AG04450 (cell line): ENCODE measurements around the gene PLAC1. TPM values are rescaled to one million over a fixed set of nuclear protein-coding genes. Genes with fewer than 3 reads are reported as not detected.
A peak's percentile ranks its signal among the peaks of the same experiment; 100 is the strongest.

Experiments
- CTCF ChIA-PET: fragments of 300-600, 350-600 bp; formaldehyde crosslinking; extraction: SDS; loops from one replicate; lab custom pipeline; 2022; ENCODE audit warnings: antibody characterized with exemption, inconsistent platforms; lab: Charles Lee
- POLR2A ChIA-PET: fragments of 350-600 bp; formaldehyde crosslinking; extraction: SDS; loops from one replicate; lab custom pipeline; 2021; ENCODE audit warnings: antibody characterized with exemption, inconsistent platforms; lab: Yijun Ruan, JAX
- DNase-seq: peaks from one replicate; pipeline ENCODE4 v3.0.0-alpha.2; 2011; ENCODE audit warnings: low read depth, low spot score
- H3K27ac ChIP-seq: one replicate; pipeline ENCODE4 v1.5.1; 2012; ENCODE audit warnings: low read depth, low read length, control low read depth
- H3K27me3 ChIP-seq: one replicate; pipeline ENCODE4 v1.6.0; 2012; ENCODE audit warnings: low read length; ENCODE audit not compliant: control insufficient read depth, insufficient read depth
- H3K4me3 ChIP-seq: 2 replicates; pipeline ENCODE4 v1.5.1; 2011; ENCODE audit warnings: mild to moderate bottlenecking, low read depth, low read length, control low read depth
- H3K9me3 ChIP-seq: 2 replicates; pipeline ENCODE4 v1.5.1; 2012; ENCODE audit warnings: low read length; ENCODE audit not compliant: control insufficient read depth, insufficient read depth
- polyA plus RNA-seq: library from polyadenylated mRNA; depleted of rRNA; stranded (reverse); fragments of >200 nt; gene quantifications from 2 replicates; pipeline ENCODE4 v1.2.3, GENCODE V29; 2011
- TF ChIP-seq, protein P1 (sequence below): IDR thresholded peaks from 2 replicates; pipeline ENCODE4 v1.5.1; 2011; ENCODE audit warnings: low read depth, low read length, control low read depth, inconsistent platforms

PLAC1 gene
- polyA plus RNA-seq, 1 experiment = 2.4 TPM

DNA sequence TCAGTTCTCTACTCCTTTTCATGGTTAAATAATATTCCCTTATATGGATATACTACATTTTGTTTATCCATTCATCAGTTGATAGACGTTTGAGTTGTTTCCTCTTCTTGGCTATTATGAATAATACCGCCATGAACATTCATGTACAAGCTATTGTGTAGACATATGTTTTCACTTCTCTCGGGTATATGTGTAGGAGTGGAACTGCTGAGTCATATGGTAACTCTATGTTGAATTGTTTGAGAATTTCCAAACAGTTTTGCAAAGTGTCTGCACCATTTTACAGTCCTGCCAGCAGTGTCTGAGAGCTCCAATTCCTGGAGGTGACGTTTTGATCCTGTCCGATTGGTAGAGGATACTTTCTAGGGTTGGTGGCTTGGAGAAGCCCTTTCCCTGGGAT lies 23.6 kb downstream of the PLAC1 start:
- TF ChIP-seq, protein P1, sequence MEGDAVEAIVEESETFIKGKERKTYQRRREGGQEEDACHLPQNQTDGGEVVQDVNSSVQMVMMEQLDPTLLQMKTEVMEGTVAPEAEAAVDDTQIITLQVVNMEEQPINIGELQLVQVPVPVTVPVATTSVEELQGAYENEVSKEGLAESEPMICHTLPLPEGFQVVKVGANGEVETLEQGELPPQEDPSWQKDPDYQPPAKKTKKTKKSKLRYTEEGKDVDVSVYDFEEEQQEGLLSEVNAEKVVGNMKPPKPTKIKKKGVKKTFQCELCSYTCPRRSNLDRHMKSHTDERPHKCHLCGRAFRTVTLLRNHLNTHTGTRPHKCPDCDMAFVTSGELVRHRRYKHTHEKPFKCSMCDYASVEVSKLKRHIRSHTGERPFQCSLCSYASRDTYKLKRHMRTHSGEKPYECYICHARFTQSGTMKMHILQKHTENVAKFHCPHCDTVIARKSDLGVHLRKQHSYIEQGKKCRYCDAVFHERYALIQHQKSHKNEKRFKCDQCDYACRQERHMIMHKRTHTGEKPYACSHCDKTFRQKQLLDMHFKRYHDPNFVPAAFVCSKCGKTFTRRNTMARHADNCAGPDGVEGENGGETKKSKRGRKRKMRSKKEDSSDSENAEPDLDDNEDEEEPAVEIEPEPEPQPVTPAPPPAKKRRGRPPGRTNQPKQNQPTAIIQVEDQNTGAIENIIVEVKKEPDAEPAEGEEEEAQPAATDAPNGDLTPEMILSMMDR = no peak
- no peak overlapping the region for H3K4me3 ChIP-seq
- CTCF ChIA-PET = interaction anchor here (0.6 to 1.5 kb wide), 3 partner anchors 31 to 148 kb away, joined by 3 to 4 read pairs (median 4); no protein-coding TSS in a partner anchor
- no peaks in the 10 kb centered on the region for H3K9me3 ChIP-seq
- POLR2A ChIA-PET = interaction anchor here (1.2 to 1.5 kb wide), 3 partner anchors 13 to 36 kb away, joined by 3 to 4 read pairs (median 4); no protein-coding TSS in a partner anchor
- peak overlapping the region; percentile 52 for H3K27ac ChIP-seq
- no peak for DNase-seq
- H3K27me3 ChIP-seq = no peaks in the 10 kb centered on the region

DNA sequence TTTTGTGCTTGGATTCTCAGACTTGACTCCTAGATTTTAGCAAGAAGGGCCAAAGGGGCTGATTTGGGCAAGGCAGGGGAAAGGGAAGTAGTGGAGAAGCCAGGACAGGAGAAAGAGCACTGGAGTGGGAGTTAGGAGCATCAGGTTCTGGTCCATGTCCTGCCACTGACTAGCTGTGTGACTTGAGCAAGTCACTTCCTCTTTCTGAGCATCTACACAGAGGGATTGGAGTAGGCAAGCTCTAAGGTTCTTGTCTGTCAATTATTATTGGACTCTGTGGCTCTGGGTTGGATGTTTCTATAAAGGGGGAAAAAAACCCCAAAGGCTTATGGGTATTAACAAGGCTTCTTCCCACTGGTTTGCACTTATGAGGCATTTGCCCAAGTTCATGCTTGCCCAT lies 24.4 kb downstream of the PLAC1 start:
- H3K9me3 ChIP-seq = no peaks in the 10 kb centered on the region
- H3K4me3 ChIP-seq = no peak overlapping the region
- no peak for DNase-seq
- no peaks in the 10 kb centered on the region for H3K27me3 ChIP-seq
- ChIA-PET CTCF (interaction anchor here (1.3 to 2.6 kb wide), 2 partner anchors 30 to 149 kb away, joined by 3 to 7 read pairs; no protein-coding TSS in a partner anchor), POLR2A (interaction anchor here (1.5 kb wide), 1 partner anchor 12 kb away, joined by 4 read pairs; no protein-coding TSS in a partner anchor)
- TF ChIP-seq, protein P1 = no peak
- H3K27ac ChIP-seq = no peak overlapping the region

DNA sequence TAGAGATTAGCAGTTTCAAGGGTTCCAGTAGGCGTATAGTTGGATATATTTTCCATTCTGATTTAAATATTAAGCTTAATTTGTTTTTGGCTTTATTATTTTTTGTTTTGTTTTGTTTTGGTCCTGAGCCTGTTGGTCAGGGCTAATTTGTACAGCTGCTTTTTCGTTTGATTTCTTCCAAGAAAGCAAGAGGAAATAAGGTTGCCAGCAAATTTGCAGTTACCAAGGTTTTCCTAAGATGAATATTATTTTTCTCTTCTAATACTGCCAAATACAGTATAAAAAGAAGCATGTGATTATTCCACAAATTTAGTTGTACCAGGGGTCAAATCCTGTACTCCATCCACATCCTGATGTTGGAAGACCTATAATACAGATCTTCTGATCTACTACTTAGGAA lies 24.9 kb downstream of the PLAC1 start:
- Histone ChIP-seq H3K9me3 (no peaks in the 10 kb centered on the region), H3K4me3 (no peak overlapping the region), H3K27ac (no peak overlapping the region), H3K27me3 (no peaks in the 10 kb centered on the region)
- ChIA-PET CTCF (interaction anchor here (2.6 kb wide), 1 partner anchor 149 kb away, joined by 7 read pairs; no protein-coding TSS in a partner anchor), POLR2A (no interaction called here)
- DNase-seq = no peak
- TF ChIP-seq, protein P1 = no peak

DNA sequence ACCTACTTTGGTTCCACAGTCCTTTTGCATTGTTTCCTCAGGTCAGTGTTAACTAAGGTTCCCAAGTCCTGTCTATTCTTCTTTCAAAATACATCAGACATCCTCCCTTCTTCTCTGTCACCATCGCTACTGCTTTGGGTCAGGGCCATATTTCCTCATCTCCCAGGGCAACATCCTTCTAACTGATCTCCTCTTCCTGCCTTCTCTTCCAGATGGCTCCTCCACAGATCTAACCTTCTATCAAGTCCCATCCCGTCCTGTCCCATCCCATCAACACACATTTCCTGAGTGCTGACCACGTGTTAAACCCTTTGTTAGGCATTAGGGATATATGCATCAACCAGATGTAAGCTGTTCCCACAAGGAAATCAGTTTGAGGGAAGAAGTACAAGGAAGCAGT lies 25.9 kb downstream of the PLAC1 start:
- no peak for DNase-seq

More for the DNA sequence above, 25.9 kb downstream of the PLAC1 start:
- H3K27me3 ChIP-seq = no peaks in the 10 kb centered on the region
- TF ChIP-seq, protein P1 = no peak
- H3K27ac ChIP-seq = peak overlapping the region; percentile 57
- CTCF ChIA-PET = interaction anchor here (2.6 kb wide), 1 partner anchor 150 kb away, joined by 7 read pairs; no protein-coding TSS in a partner anchor
- no peak overlapping the region for H3K4me3 ChIP-seq
- POLR2A ChIA-PET = interaction anchor here (0.8 to 1.7 kb wide), 8 partner anchors 10 to 150 kb away, joined by 3 to 30 read pairs (median 8); no protein-coding TSS in a partner anchor
- no peaks in the 10 kb centered on the region for H3K9me3 ChIP-seq
